Neutrophil (primary cell): ENCODE data around the gene ERI2.
"Not testable (repeated sequence)": the region's sequence is repeated elsewhere in the genome, so short reads cannot be mapped to it uniquely, and the experiment has no call there.

Source experiments
- H3K27ac ChIP-seq: fragments of 200-600 bp; sonication (generic); 2 replicates; pipeline ENCODE4 v1.5.1; 2016; ENCODE audit warnings: mild to moderate bottlenecking, moderate library complexity
- H3K27me3 ChIP-seq: fragments of 200-600 bp; sonication (generic); 2 replicates; pipeline ENCODE4 v1.6.0; 2016; ENCODE audit warnings: mild to moderate bottlenecking
- H3K36me3 ChIP-seq: fragments of 200-600 bp; sonication (generic); 2 replicates; pipeline ENCODE4 v1.5.1; 2017
- H3K4me1 ChIP-seq, 2 experiments: fragments of 200-600 bp in 1 of 2; sonication (generic) in 1 of 2; 1 replicate in 1 of 2; 2 replicates in 1 of 2; pipeline versions ENCODE4 v1.5.1 to v1.6.1; 2013 to 2016; ENCODE audit warnings: low read depth in 1 of 2, low read length in 1 of 2, mild to moderate bottlenecking in 1 of 2, moderate library complexity in 1 of 2; ENCODE audit not compliant: control insufficient read depth in 1 of 2, insufficient read depth in 1 of 2
- H3K4me3 ChIP-seq, 2 experiments: fragments of 200-600 bp in 1 of 2; sonication (generic) in 1 of 2; 1 replicate in 1 of 2; 2 replicates in 1 of 2; pipeline ENCODE4 v1.5.1; 2013 to 2016; ENCODE audit warnings: low read depth in 1 of 2, low read length in 1 of 2, mild to moderate bottlenecking in 1 of 2, moderate library complexity in 1 of 2
- H3K9me3 ChIP-seq: fragments of 200-600 bp; sonication (generic); 2 replicates; pipeline ENCODE4 v1.5.1; 2016
- TF ChIP-seq, protein P1 (sequence below): fragments of 200-600 bp; sonication (generic); IDR thresholded peaks from 2 replicates; pipeline ENCODE4 v1.5.1; 2016; ENCODE audit warnings: antibody characterized with exemption

The ERI2 gene

DNA sequence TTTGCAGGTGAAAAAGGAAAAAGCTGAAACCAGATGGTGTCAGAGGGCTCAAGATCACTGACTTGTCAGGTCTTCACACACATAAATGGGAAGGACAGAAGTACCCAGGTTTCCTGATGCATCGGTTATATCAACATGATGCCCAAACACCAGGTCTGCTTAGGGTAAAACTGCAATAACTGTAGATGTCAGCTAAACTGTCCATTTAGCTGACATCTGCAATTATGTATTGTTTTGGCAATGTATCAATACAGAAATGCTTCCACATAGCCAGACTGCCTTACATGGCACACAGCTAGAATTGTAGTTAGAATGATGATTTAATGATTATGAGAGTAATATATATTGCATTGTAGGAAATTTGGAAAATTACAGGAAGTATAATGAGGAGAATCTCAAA is 37.5 kb downstream of the ERI2 start:
- TF ChIP-seq, protein P1, sequence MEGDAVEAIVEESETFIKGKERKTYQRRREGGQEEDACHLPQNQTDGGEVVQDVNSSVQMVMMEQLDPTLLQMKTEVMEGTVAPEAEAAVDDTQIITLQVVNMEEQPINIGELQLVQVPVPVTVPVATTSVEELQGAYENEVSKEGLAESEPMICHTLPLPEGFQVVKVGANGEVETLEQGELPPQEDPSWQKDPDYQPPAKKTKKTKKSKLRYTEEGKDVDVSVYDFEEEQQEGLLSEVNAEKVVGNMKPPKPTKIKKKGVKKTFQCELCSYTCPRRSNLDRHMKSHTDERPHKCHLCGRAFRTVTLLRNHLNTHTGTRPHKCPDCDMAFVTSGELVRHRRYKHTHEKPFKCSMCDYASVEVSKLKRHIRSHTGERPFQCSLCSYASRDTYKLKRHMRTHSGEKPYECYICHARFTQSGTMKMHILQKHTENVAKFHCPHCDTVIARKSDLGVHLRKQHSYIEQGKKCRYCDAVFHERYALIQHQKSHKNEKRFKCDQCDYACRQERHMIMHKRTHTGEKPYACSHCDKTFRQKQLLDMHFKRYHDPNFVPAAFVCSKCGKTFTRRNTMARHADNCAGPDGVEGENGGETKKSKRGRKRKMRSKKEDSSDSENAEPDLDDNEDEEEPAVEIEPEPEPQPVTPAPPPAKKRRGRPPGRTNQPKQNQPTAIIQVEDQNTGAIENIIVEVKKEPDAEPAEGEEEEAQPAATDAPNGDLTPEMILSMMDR, result no peak
- H3K27me3 ChIP-seq, result no peaks in the 10 kb centered on the region
- peaks cover 3 to 6% of the 10 kb centered on the region in 2 experiments for H3K4me1 ChIP-seq
- H3K27ac ChIP-seq, result no peak overlapping the region
- no peak overlapping the region for H3K4me3 ChIP-seq
- H3K36me3 ChIP-seq, result no peaks in the 10 kb centered on the region
- no peaks in the 10 kb centered on the region for H3K9me3 ChIP-seq

DNA sequence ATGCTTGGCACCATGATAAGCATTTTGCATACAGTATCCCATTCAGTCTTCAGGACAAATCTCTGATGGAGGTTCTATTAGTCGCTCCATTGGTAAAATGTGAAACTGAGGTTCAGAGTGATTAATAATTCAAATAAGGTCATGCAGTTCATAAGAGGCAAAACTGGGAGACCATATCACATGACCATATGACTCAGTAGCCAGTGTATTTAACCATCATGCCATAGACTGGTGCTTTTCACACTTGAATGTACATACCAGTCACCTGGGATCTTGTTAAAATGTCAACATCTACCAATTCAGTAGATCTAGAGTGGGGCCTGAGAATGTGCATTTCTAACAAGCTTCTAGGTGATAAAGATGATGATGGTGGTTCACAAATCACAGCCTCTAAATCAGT is 38.2 kb downstream of the ERI2 start:
- TF ChIP-seq, protein P1, result no peak
- no peaks in the 10 kb centered on the region for H3K9me3 ChIP-seq
- no peaks in the 10 kb centered on the region for H3K27me3 ChIP-seq
- H3K4me1 ChIP-seq, result peaks cover 7 to 10% of the 10 kb centered on the region in 2 experiments
- H3K27ac ChIP-seq, result no peak overlapping the region
- no peak overlapping the region for H3K4me3 ChIP-seq
- no peaks in the 10 kb centered on the region for H3K36me3 ChIP-seq

DNA sequence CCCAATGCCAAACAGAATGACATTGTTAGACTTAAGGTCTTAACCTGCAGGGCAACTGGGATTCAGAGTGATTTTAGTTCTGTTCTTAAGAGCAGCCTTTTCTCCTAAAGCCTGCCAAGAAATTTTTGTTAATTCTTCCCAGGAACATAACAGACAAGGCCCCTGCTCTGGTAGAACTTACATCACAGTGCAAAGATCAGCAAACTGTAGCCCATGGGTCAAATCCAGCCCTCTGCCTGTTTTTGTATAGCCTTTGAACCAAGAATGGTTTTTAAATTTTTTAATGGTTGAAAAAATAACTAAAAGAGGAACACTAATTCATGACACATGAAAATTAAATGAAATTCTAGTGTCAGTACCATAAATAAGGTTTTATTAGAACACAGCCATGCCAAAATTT is 38.7 kb downstream of the ERI2 start:
- Histone ChIP-seq H3K4me3 (no peak overlapping the region), H3K36me3 (no peaks in the 10 kb centered on the region), H3K27ac (no peak overlapping the region), H3K27me3 (no peaks in the 10 kb centered on the region), H3K4me1 (peaks cover 7 to 10% of the 10 kb centered on the region in 2 experiments), H3K9me3 (no peaks in the 10 kb centered on the region)
- TF ChIP-seq, protein P1, result no peak

DNA sequence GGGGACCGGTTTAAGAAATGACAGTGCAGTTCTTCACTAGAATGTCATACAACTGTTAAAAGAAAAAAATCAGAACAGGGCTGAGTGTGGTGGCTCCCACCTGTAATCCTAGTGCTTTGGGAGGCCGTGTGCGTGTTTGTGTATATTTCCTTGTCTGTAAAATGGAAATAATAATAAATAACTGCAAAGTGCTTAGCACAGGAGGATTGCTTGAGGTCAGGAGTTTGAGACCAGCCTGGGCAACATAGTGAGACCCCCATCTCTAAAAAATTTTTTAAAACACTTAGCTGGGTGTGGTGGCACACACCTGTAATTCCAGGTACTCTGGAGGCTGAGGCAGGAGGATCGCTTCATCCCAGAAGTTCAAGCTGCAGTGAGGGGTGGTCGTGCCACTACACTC is 40.0 kb downstream of the ERI2 start:
- peaks cover 7 to 10% of the 10 kb centered on the region in 2 experiments for H3K4me1 ChIP-seq
- no peak overlapping the region for H3K27ac ChIP-seq
- TF ChIP-seq, protein P1, result no peak
- H3K4me3 ChIP-seq, result no peak overlapping the region
- H3K36me3 ChIP-seq, result no peaks in the 10 kb centered on the region
- H3K9me3 ChIP-seq, result no peaks in the 10 kb centered on the region
- H3K27me3 ChIP-seq, result no peaks in the 10 kb centered on the region

DNA sequence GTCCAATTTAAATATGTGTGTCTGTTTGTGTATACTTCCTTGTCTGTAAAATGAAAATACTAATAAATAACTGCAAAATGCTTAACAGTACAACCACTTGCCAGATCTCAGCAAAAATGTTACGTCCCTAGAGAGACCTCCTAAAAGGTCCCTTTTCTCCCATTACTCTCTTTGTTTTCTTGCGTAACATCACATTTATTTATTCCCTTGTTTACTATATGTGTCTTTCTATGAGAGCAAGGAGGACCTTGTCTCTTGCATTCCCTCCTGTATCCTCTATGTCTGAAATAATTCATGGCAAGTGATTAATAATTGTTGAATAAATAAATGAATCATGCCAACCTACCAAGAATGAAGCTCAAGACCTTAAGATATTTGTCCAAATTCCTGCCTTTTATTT is 40.5 kb downstream of the ERI2 start:
- Histone ChIP-seq H3K9me3 (no peaks in the 10 kb centered on the region), H3K4me1 (peaks cover 7 to 10% of the 10 kb centered on the region in 2 experiments), H3K36me3 (no peaks in the 10 kb centered on the region), H3K27ac (no peak overlapping the region), H3K27me3 (no peaks in the 10 kb centered on the region), H3K4me3 (no peak overlapping the region)
- TF ChIP-seq, protein P1, result no peak

DNA sequence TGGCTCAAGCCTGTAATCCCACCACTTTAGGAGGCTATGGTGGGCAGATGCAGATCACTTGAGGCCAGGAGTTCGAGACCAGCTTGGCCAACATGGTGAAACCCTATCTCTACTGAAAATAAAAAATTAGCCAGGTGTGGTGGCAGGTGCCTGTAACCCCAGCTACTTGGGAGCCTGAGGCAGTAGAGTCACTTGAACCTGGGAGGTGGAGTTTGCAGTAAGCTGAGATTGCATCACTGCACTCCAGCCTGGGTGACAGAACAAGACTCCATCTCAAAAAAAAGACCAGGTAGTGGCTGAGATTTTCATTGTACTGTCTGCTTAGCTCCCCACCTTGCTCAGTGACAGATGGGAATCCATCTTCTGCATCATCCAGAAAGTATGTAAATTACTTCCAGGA is 41.8 kb downstream of the ERI2 start:
- H3K4me1 ChIP-seq, H3K27me3 ChIP-seq, H3K36me3 ChIP-seq, H3K4me3 ChIP-seq, H3K27ac ChIP-seq, H3K9me3 ChIP-seq: not testable (repeated sequence)
